HFFc6 (cell line): ENCODE data around the gene SOX2. TPM values are rescaled to one million over a fixed set of nuclear protein-coding genes. Genes with fewer than 3 reads are reported as not detected.
"Not testable (repeated sequence)": the region's sequence is repeated elsewhere in the genome, so short reads cannot be mapped to it uniquely, and the experiment has no call there.

ENCODE experiments used
- DNase-seq: peaks from one replicate; pipeline ENCODE4 v3.0.0-alpha.2; 2018
- H3K27ac Mint-ChIP-seq: 2 replicates; pipeline ENCODE4 v1.8.0; 2020; ENCODE audit warnings: mild to moderate bottlenecking, mixed read lengths
- H3K27me3 Mint-ChIP-seq: 2 replicates; pipeline ENCODE4 v1.8.0; 2021; ENCODE audit warnings: mild to moderate bottlenecking, moderate library complexity, mixed read lengths; ENCODE audit not compliant: insufficient read depth
- H3K36me3 Mint-ChIP-seq: 2 replicates; pipeline ENCODE4 v1.8.0; 2021; ENCODE audit warnings: low read depth, mixed read lengths
- H3K4me1 Mint-ChIP-seq: 2 replicates; pipeline ENCODE4 v1.8.0; 2020; ENCODE audit warnings: low read depth, mixed read lengths
- H3K4me3 Mint-ChIP-seq: 2 replicates; pipeline ENCODE4 v1.8.0; 2020; ENCODE audit warnings: mild to moderate bottlenecking, moderate library complexity, mixed read lengths
- H3K9me3 Mint-ChIP-seq: 2 replicates; pipeline ENCODE4 v1.8.0; 2020; ENCODE audit warnings: mild to moderate bottlenecking, mixed read lengths
- CTCF ChIP-seq: fragments of 200-600 bp; sonication (generic); IDR thresholded peaks from 2 replicates; pipeline ENCODE4 v1.5.0; 2021; ENCODE audit warnings: antibody characterized with exemption, mild to moderate bottlenecking
- total RNA-seq, 6 experiments: library from RNA; stranded (reverse); fragmentation: NEBNext Ultra II Directional; extraction: Animal tissue kit (Norgen Biotek cat#: 25700); gene quantifications; 2 replicates in 1 of 6; 3 replicates in 5 of 6; pipeline ENCODE4 v1.2.3, GENCODE V29; 2021

The SOX2 gene
- total RNA-seq, 6 experiments from 2014 or later, result not detected

- no peaks in the 10 kb centered on the region; the same call in none of the 2 replicates for H3K27me3 Mint-ChIP-seq
- no peak for TF ChIP-seq CTCF
Measured at GRCh38 chr3:181761906-181762305, 50.2 kb downstream of the SOX2 start.

GRCh38 chr3:181764033-181764432, 52.3 kb downstream of the SOX2 start:
- H3K9me3 Mint-ChIP-seq, result peaks cover 46% of the 10 kb centered on the region
- not testable (repeated sequence) for DNase-seq, H3K27me3 Mint-ChIP-seq, H3K4me1 Mint-ChIP-seq, H3K36me3 Mint-ChIP-seq, H3K27ac Mint-ChIP-seq, H3K4me3 Mint-ChIP-seq

More at GRCh38 chr3:181761906-181762305, 50.2 kb downstream of the SOX2 start:
- peaks cover 48% of the 10 kb centered on the region for H3K9me3 Mint-ChIP-seq
- no peak overlapping the region for H3K27ac Mint-ChIP-seq
- no peak overlapping the region for H3K4me3 Mint-ChIP-seq
- DNase-seq, result no peak
- no peaks in the 10 kb centered on the region; the same call in 1 of the 2 replicates for H3K36me3 Mint-ChIP-seq
- H3K4me1 Mint-ChIP-seq, result no peaks in the 10 kb centered on the region
